ENCODE measurements around the gene MRPS10.
"Not testable (repeated sequence)": the region's sequence is repeated elsewhere in the genome, so short reads cannot be mapped to it uniquely, and the experiment has no call there.

MRPS10 gene

GRCh38 chr6:42211726-42212125 is 5.9 kb downstream of the MRPS10 start:
- no peak for DNase-seq (ENCODE audit: low read depth)
- TF ChIP-seq POLR2A (IDR thresholded peaks at IDR 0.05; ENCODE audit: extremely low read depth, insufficient read length) (no peak), MAX (IDR thresholded peaks at IDR 0.05; ENCODE audit: low read depth, low read length) (no peak), MYC (IDR thresholded peaks at IDR 0.05; ENCODE audit: low read depth, low read length) (no peak), CTCF (IDR thresholded peaks at IDR 0.05; ENCODE audit: low read depth, low read length) (no peak)
- no peak overlapping the region for H3K4me3 ChIP-seq (ENCODE audit: low read depth, low read length)

- TF ChIP-seq MYC (IDR thresholded peaks at IDR 0.05; ENCODE audit: low read depth, low read length) (no peak), MAX (IDR thresholded peaks at IDR 0.05; ENCODE audit: low read depth, low read length) (no peak), CTCF (IDR thresholded peaks at IDR 0.05; ENCODE audit: low read depth, low read length) (no peak), POLR2A (IDR thresholded peaks at IDR 0.05; ENCODE audit: extremely low read depth, insufficient read length) (no peak)
- H3K4me3 ChIP-seq (ENCODE audit: low read depth, low read length), result no peak overlapping the region
- no peak for DNase-seq (ENCODE audit: low read depth)
Observed at GRCh38 chr6:42210551-42210950, 7.1 kb downstream of the MRPS10 start.

- not testable (repeated sequence) for H3K4me3 ChIP-seq (ENCODE audit: low read depth, low read length); DNase-seq (ENCODE audit: low read depth)
Observed at GRCh38 chr6:42207559-42207958, 10.1 kb downstream of the MRPS10 start.

- no peak overlapping the region for H3K4me3 ChIP-seq (ENCODE audit: low read depth, low read length)
- no peak for TF ChIP-seq MAX (IDR thresholded peaks at IDR 0.05; ENCODE audit: low read depth, low read length)
- TF ChIP-seq POLR2A (IDR thresholded peaks at IDR 0.05; ENCODE audit: extremely low read depth, insufficient read length), result no peak
- TF ChIP-seq CTCF (IDR thresholded peaks at IDR 0.05; ENCODE audit: low read depth, low read length), result no peak
- DNase-seq (ENCODE audit: low read depth), result no peak
Observed at GRCh38 chr6:42204768-42205282, 12.8 kb downstream of the MRPS10 start.

GRCh38 chr6:42203183-42203582 is 14.5 kb downstream of the MRPS10 start:
- H3K4me3 ChIP-seq (ENCODE audit: low read depth, low read length), result no peak overlapping the region
- no peak for TF ChIP-seq MYC (IDR thresholded peaks at IDR 0.05; ENCODE audit: low read depth, low read length)
- no peak for TF ChIP-seq CTCF (IDR thresholded peaks at IDR 0.05; ENCODE audit: low read depth, low read length)
- TF ChIP-seq POLR2A (IDR thresholded peaks at IDR 0.05; ENCODE audit: extremely low read depth, insufficient read length), result no peak
- no peak for TF ChIP-seq MAX (IDR thresholded peaks at IDR 0.05; ENCODE audit: low read depth, low read length)
- DNase-seq (ENCODE audit: low read depth), result no peak

GRCh38 chr6:42202131-42202915 is 15.3 kb downstream of the MRPS10 start:
- DNase-seq (ENCODE audit: low read depth); H3K4me3 ChIP-seq (ENCODE audit: low read depth, low read length): not testable (repeated sequence)

GRCh38 chr6:42201382-42201781 is 16.3 kb downstream of the MRPS10 start:
- H3K4me3 ChIP-seq (ENCODE audit: low read depth, low read length), result no peak overlapping the region
- DNase-seq (ENCODE audit: low read depth), result no peak
- TF ChIP-seq MYC (IDR thresholded peaks at IDR 0.05; ENCODE audit: low read depth, low read length), result no peak
- no peak for TF ChIP-seq MAX (IDR thresholded peaks at IDR 0.05; ENCODE audit: low read depth, low read length)
- no peak for TF ChIP-seq POLR2A (IDR thresholded peaks at IDR 0.05; ENCODE audit: extremely low read depth, insufficient read length)
- no peak for TF ChIP-seq CTCF (IDR thresholded peaks at IDR 0.05; ENCODE audit: low read depth, low read length)
